ENCODE data around the gene PABPN1. TPM values are rescaled to one million over a fixed set of nuclear protein-coding genes. Genes with fewer than 3 reads are reported as not detected.
A peak's percentile ranks its signal among the peaks of the same experiment; 100 is the strongest.
"Not testable (repeated sequence)": the region's sequence is repeated elsewhere in the genome, so short reads cannot be mapped to it uniquely, and the experiment has no call there.

The PABPN1 gene
- total and polyA plus RNA-seq, 4 donors: 40.9 to 59.6 (median 48.0) TPM

- TF ChIP-seq YY1 (IDR thresholded peaks at IDR 0.05): no peak
These were observed 3.2 kb downstream of the PABPN1 start (continued) for GRCh38 chr14:23324455-23324846.

- Histone ChIP-seq H3K9me3 (ENCODE audit: control insufficient read depth in 4 of 4, low read length in 3 of 4) (no peaks in the 10 kb centered on the region), H3K27ac (ENCODE audit: low read depth in 1 of 2, low read length in 2 of 2) (no peak overlapping the region), H3K9ac (ENCODE audit: low read depth in 1 of 2, low read length in 2 of 2) (peak overlapping the region in 1 of 2 donors; percentile 42), H3K27me3 (ENCODE audit: control insufficient read depth in 4 of 4, insufficient read depth in 4 of 4, low read length in 3 of 4) (no peaks in the 10 kb centered on the region), H3K4me3 (ENCODE audit: low read depth in 1 of 3, low read length in 3 of 3) (no peak overlapping the region), H3K36me3 (ENCODE audit: control insufficient read depth in 4 of 4, insufficient read depth in 3 of 4, low read depth in 1 of 4, low read length in 3 of 4) (peaks cover 8 to 22% (median 21%) of the 10 kb centered on the region in 4 donors), H3K4me1 (ENCODE audit: control insufficient read depth in 4 of 4, insufficient read depth in 4 of 4, low read length in 3 of 4) (peaks cover 5 to 28% (median 16%) of the 10 kb centered on the region in 4 donors)
- WGBS: 86% methylated on average over 7 of the region's 7 CpGs
- no peak for DNase-seq (ENCODE audit: low spot score)
- no peak for TF ChIP-seq CTCF (IDR thresholded peaks at IDR 0.05; ENCODE audit: low read depth, low read length, missing input control)
These were observed 3.7 kb downstream of the PABPN1 start for GRCh38 chr14:23324993-23325392.

- H3K27ac ChIP-seq (ENCODE audit: low read depth in 1 of 2, low read length in 2 of 2); H3K27me3 ChIP-seq (ENCODE audit: control insufficient read depth in 4 of 4, insufficient read depth in 4 of 4, low read length in 3 of 4); H3K9ac ChIP-seq (ENCODE audit: low read depth in 1 of 2, low read length in 2 of 2); H3K4me3 ChIP-seq (ENCODE audit: low read depth in 1 of 3, low read length in 3 of 3); H3K9me3 ChIP-seq (ENCODE audit: control insufficient read depth in 4 of 4, low read length in 3 of 4); DNase-seq (ENCODE audit: low spot score): not testable (repeated sequence)
- Histone ChIP-seq H3K36me3 (ENCODE audit: control insufficient read depth in 4 of 4, insufficient read depth in 3 of 4, low read depth in 1 of 4, low read length in 3 of 4) (peaks cover 8 to 22% (median 21%) of the 10 kb centered on the region in 4 donors), H3K4me1 (ENCODE audit: control insufficient read depth in 4 of 4, insufficient read depth in 4 of 4, low read length in 3 of 4) (peaks cover 0 to 21% (median 12%) of the 10 kb centered on the region in 4 donors)
- 94% methylated on average over 5 of the region's 5 CpGs for WGBS
These were observed 4.5 kb downstream of the PABPN1 start for GRCh38 chr14:23325746-23326145.

GRCh38 chr14:23326491-23327332, 5.5 kb downstream of the PABPN1 start:
- no peak for DNase-seq (ENCODE audit: low spot score)
- Histone ChIP-seq H3K4me1 (ENCODE audit: control insufficient read depth in 4 of 4, insufficient read depth in 4 of 4, low read length in 3 of 4) (peaks cover 0 to 20% (median 12%) of the 10 kb centered on the region in 4 donors), H3K27me3 (ENCODE audit: control insufficient read depth in 4 of 4, insufficient read depth in 4 of 4, low read length in 3 of 4) (no peaks in the 10 kb centered on the region), H3K9me3 (ENCODE audit: control insufficient read depth in 4 of 4, low read length in 3 of 4) (no peaks in the 10 kb centered on the region), H3K4me3 (ENCODE audit: low read depth in 1 of 3, low read length in 3 of 3) (no peak overlapping the region), H3K9ac (ENCODE audit: low read depth in 1 of 2, low read length in 2 of 2) (no peak overlapping the region), H3K27ac (ENCODE audit: low read depth in 1 of 2, low read length in 2 of 2) (no peak overlapping the region), H3K36me3 (ENCODE audit: control insufficient read depth in 4 of 4, insufficient read depth in 3 of 4, low read depth in 1 of 4, low read length in 3 of 4) (peaks cover 8 to 22% (median 21%) of the 10 kb centered on the region in 4 donors)
- 73% methylated on average over 13 of the region's 13 CpGs for WGBS
- TF ChIP-seq CTCF (IDR thresholded peaks at IDR 0.05; ENCODE audit: low read depth, low read length, missing input control) (no peak), EGR1 (IDR thresholded peaks at IDR 0.05; ENCODE audit: low read depth in 2 of 2) (no peak), RAD21 (IDR thresholded peaks at IDR 0.05) (no peak), FOXA1 (IDR thresholded peaks at IDR 0.05) (no peak), ZBTB33 (IDR thresholded peaks at IDR 0.05) (no peak), SP1 (IDR thresholded peaks at IDR 0.05) (no peak), REST (IDR thresholded peaks at IDR 0.05) (no peak), ATF3 (IDR thresholded peaks at IDR 0.05) (no peak), NR2F2 (IDR thresholded peaks at IDR 0.05) (no peak), HNF4A (conservative IDR thresholded peaks at IDR 0.05) (no peak), HNF4G (IDR thresholded peaks at IDR 0.05) (no peak), RXRA (IDR thresholded peaks at IDR 0.05) (no peak), GABPA (IDR thresholded peaks at IDR 0.05 in 1 of 2, conservative IDR thresholded peaks at IDR 0.05 in 1 of 2) (no peak), TAF1 (conservative IDR thresholded peaks at IDR 0.05) (no peak)
